T-helper 1 cell treated with Interleukin-12 subunit alpha and Interleukin-12 subunit beta and Interleukin-4 antibody, amounts not matched to agents 30 ng/mL and 1 ng/mL, for 36 hours (primary cell): ENCODE data around the gene NHERF2. TPM values are rescaled to one million over a fixed set of nuclear protein-coding genes. Genes with fewer than 3 reads are reported as not detected.
"Not testable (repeated sequence)": the region's sequence is repeated elsewhere in the genome, so short reads cannot be mapped to it uniquely, and the experiment has no call there.

Source experiments
- intact Hi-C: fragments of 100-400 bp; cut with micrococcal nuclease; formaldehyde crosslinking; loops from one replicate; pipeline ENCODE4 v1.15.1; 2024
- total RNA-seq: library from RNA; stranded (reverse); gene quantifications from 2 replicates; pipeline ENCODE4 v1.2.3, GENCODE V29; 2022

The NHERF2 gene
- total RNA-seq, 1 donor from 2014 or later = 2.4 TPM

DNA sequence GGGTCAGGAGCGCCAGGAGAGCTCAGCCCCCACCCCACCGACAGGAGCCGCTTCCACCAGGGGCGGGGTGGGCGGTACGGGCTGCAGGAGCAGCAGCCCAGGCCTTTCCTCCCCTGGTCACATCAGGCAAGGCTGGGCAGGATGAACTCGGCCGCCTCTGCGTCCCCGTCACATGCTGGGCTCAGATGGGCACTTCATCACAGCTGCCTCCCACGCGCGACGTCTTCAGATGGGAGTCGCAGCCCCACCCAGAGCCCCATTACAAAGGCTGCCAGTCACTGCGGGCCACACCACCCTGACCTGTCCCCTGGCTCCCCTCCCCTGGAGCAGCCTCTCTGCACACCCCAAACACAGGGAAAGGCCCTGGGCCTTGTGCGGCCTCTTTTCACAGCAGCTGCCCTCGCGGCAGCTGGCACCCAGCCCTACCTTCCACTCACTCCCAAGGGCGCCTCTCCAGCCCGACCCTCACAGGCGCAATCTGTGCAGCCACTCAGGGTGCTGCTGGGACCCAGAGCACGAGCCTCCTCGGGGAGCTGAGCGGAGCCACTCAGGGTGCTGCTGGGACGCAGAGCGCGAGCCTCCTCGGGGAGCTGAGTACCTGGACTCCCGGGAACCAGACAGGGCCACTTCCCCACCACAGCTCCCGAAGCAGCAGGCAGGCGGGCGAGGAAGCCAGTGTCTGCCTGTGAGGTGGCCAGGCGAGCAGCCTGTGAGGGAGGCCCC is 21.7 kb upstream of the NHERF2 start:
- intact Hi-C loops = loop anchor here (5.0 kb wide), 1 partner anchor 143 kb away; no protein-coding TSS in a partner anchor

DNA sequence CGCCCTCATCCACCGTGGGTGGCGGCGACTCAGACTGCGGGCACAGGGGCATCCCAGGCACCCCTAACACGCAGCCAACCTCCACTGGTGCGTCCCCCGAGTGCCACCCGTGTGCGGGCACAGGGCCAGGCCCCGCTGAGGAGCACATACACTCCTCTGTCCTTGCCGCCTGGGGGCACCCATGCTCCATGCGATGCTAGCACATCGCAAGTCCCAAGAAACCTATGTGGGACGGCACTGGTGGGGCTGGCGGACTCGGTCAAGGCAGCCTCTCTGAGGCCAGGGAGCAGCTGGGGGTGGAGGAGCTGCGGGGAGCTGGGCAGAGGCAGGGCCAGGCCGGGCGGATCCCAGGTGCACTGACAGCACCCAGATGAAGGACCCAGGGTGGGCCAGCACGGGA is 21.1 kb upstream of the NHERF2 start:
- intact Hi-C loops = loop anchor here (5.0 kb wide), 1 partner anchor 143 kb away; no protein-coding TSS in a partner anchor

DNA sequence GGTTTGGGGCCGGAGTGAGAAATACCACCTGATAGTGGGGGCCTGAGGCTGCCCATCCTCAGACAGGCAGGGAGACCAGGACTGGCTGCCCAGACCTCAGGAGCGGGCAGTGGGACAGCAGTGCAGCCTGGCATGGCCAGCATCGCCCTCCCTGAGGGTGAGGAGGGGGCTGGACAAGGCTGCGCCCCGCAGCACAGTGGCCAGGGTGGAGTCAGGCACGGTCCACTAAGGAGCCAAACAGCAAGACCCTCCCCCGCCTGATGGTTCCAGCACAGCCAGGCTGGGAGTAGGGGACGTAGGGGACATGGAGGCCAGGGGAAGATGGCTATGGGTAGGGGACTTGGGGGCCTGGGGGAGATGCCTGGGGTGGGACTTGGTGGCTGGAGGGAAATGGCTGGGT is 20.4 kb upstream of the NHERF2 start:
- intact Hi-C loops = loop anchor here (5.0 kb wide), 1 partner anchor 144 kb away; no protein-coding TSS in a partner anchor

DNA sequence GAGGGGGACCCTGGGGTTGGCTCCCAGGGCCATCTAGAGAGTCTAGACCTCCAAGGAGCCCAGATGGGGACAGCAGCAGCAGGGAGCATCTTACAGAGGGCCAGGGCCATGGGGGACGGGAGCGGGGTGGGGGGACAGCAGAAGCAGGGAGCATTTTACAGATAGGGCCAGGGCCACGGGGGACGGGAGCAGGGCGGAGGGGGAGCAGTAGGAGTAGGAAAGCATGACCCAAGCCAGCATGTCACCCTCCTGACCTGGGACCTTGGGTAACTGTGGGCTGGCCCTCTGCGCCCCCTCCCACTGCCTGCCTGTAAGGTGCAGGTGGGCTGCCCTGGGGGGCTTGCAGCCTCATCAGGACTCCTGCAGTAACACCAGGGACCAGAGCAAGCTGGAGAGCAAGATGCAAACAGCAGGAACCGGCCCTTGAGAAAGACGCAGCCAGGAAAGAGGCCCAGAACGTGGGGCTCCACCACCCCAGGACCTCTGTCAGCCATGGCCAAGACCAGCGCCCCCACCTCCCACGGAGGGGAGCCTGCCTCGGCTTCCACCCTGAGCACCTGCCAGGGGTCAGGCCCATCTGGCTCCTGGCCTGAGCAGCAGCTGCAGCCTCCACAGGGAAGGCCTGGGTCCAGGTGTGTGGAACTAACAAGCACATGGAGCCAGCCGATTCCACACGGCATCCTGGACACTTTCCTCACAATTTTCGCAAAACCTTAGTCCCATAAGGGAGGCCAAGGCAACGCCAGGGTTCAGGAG is 19.4 kb upstream of the NHERF2 start:
- intact Hi-C loops = loop anchor here (5.0 kb wide), 1 partner anchor 145 kb away; no protein-coding TSS in a partner anchor

DNA sequence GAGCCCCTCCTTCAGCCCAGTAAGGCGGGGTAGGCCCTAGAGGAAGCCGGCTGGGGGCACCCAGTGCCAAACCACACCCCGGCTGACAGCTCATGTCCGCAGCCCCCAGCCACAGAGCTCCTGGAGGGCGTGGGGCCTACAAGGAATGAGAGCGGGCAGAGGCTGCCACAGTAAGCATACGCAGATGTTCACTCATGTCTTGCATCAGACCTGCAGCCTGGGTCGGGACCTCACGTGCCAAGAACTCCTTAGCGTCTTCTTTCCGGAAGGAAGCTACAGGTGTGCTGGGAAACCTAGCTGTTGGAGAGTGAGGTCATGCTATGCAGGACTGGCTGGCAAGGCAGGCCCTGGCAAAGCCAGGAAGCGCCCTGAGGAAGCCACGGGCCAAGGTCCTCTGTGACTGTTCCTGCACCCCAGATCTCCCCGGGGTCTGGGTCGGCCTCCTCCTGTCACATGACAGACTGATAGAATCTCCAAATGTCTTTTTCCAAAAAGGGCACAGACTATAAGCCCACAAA is 18.6 kb upstream of the NHERF2 start:
- intact Hi-C loops = loop anchor here (2.0 to 5.0 kb wide), 4 partner anchors 23 to 215 kb away; partner anchors contain the start of genes E4F1, GFER and RPS2

DNA sequence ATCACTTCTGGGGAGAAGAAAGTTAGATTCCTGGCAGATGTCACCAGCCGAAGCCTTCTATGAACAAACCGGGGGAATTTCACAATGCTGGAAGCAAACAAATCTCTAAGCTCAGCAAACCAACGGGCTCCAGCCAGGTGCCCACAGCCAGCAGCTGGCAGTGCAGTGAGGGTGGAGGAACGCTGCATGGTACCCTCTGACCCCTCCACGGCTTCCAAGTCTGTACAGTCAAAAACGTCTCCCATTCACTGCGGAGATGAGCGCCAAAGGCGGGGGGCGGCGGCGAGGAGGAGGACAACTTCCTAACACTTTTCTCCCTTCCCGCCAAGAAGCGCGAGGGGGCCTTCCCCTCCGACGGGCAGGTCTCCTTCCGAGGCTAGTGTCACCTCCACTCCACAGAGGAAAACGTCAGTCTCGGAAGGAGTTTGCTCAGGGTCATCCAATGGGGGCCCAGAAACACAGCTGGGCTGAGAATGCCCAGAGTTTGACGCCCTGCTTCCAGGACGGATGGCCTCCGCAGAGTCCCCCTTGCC is 18.0 kb upstream of the NHERF2 start:
- intact Hi-C loops = loop anchor here (1.0 to 5.0 kb wide), 7 partner anchors 15 to 214 kb away; partner anchors contain the start of genes E4F1, GFER, NTHL1 and RPS2

DNA sequence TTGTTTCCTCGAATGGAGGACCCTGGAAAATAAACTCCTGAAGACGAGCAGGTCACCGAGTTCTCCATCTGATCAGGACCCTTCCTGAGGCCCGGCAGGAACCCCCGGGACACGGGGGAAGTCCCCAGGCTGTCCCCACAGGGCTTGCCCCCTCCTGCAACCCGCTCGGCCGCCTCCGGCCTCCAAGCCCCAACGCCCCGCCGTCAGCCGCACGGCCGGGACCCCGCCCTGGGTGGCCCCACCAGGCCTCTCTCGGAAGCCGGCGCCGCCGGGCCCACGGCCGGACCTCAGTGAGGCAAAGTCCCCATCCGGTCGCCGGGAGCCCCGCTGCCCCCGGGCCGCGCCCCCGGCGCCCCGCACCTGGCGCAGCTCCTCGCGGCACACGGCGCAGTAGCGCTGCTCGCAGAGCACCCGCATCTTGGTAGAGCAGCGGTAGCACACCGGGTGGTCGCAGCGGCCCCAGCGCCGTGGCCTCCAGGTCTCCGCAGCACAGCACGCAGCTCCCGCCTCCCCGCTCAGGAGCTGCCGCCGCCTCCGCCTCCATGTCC is 17.5 kb upstream of the NHERF2 start:
- intact Hi-C loops = loop anchor here (1.0 to 5.0 kb wide), 7 partner anchors 14 to 214 kb away; partner anchors contain the start of genes E4F1, GFER, NTHL1 and RPS2

DNA sequence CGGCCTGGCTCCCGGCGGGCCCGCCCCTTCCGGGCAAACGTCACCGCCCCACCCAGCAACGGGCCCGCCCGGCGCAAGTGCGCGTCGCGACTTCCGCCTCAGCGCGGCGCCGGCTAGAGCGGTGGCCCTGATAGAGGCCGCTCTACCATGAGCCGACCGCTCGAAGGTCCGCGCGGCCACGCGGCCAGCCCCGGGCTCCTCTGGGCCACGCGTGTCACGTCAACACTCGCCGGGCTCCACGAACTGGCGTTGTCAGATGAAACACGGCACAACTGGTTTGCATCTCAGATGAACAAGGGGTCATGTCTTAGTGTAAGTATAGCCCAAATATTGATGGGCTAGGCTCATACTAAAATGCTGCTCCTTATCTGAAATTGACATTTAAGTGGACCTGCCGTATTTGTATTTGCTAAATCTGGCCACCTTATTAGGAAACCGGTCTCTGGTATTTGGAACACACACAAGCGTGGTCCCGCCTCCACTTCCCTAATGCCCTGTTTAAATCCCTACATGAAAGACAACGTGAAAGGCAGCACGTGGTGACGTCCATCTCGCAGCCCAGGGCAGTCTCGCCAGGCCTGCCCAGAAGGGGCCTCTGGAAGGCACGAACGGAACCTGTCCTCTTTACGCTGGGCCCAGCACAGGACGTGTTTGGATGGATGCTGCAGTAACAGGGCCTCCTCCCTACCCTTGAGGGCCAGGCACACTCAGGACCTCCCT is 16.8 kb upstream of the NHERF2 start, which contains the start of gene ZNF598:
Gene ZNF598 (minus strand): TSS at position 31 of the 720 bp plus-strand sequence.
- intact Hi-C loops = loop anchor here (1.0 to 5.0 kb wide), 8 partner anchors 13 to 213 kb away; partner anchors contain the start of genes E4F1, GFER, NTHL1 and RPS2

DNA sequence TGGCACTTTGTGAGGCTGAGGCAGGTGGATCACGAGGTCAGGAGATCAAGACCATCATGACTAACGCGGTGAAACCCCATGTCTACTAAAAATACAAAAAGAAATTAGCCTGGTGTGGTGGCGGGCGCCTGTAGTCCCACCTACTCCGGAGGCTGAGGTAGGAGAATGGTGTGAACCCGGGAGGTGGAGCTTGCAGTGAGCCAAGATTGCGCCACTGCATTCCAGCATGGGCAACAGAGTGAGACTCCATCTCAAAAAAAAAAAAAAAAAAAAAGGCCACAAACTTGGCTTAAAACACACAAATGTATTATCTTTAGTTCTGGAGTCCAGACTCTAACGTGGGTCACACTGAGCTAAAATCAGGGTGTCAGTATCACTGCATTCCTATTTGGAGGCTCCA is 15.0 kb upstream of the NHERF2 start:
- intact Hi-C loops = not testable (repeated sequence)

DNA sequence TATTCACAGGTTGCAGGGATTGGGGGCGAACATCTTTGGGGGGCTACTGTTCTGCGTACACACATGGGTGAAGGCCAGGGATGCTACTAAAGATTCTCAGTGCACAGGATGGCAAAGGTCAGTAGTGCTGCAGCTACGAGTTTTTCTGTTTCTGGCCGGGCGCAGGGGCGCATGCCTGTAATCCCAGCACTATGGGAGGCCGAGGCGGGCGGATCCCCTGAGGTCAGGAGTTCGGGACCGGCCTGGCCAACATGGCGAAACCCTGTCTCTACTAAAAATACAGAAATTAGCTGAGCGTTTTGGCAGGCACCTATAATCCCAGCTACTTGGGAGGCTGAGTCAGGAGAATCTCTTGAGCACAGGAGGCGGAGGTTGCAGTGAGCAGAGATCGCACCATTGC is 13.2 kb upstream of the NHERF2 start:
- intact Hi-C loops = no loop called here

DNA sequence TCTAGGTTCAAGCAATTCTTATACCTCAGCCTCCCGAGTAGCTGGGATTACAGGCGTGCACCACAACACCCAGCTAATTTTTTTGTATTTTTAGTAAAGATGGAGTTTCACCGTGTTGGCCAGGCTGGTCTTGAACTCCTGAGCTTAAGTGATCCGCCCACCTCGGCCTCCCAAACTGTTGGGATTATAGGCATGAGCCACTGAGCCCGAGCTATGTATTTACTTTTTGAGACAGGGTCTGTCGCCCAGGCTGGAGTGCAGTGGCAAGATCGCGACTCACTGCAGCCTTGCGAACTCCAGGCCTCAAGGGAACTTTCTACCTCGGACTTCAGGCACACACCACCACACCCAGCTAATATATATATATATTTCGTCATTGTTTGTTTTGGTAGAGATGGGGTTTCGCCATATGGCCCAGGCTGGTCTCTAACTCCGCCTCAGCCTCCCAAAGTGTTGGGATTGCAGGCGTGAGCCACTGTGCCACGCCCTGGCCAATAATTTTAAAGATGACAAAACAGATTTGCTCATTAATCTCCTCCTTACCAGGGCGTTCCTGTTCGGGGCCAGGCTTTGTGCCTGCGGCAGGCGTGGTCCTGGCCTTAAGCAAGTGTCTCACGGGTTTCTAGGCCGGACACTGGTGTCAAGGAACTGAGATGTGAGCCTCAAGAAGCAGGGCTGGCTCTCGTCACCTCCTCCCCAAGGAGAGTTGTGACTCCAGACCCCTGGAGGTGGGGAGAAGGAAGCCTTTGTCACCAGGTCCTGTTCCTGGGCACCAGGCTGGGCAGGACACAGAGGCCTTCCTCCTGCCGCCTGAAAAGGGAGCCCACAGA is 11.4 kb upstream of the NHERF2 start:
- intact Hi-C loops = no loop called here

DNA sequence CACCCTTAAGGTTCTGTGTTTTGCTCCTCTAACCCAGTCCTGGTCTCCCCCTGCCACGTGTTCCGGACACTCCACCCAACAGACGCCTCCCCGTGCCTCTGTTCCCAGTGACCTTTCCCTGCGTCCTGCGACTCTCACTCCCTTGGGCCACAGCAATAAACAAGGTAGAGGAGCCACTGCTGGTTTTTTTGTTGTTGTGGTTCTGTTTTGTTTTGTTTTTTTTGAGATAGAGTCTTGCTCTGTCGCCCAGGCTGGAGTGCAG is 10.8 kb upstream of the NHERF2 start:
- intact Hi-C loops = no loop called here

DNA sequence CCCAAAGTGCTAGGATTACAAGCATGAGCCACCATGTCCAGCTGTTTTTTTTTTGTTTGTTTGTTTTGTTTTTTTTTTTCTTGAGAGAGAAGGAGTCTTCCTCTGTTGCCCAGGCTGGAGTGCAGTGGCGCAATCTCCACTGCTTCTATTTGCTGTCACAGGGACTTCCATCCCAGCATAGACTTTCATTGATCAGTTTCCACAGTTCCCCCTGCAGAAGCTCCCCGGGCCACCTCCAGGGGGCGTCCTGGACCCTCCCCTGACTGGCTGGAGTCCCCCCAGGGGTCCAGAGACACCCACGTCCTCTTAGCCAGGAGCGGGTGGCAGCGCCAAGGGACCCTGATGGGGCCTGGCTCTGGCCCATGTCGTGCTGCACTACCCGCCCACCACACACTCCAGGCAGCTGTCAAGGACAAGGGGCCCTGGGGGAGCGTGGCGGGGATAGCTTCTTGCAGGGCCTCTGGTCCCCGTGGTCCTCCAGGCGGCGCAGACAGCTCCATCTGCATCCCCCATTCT is 10.2 kb upstream of the NHERF2 start:
- intact Hi-C loops = no loop called here

DNA sequence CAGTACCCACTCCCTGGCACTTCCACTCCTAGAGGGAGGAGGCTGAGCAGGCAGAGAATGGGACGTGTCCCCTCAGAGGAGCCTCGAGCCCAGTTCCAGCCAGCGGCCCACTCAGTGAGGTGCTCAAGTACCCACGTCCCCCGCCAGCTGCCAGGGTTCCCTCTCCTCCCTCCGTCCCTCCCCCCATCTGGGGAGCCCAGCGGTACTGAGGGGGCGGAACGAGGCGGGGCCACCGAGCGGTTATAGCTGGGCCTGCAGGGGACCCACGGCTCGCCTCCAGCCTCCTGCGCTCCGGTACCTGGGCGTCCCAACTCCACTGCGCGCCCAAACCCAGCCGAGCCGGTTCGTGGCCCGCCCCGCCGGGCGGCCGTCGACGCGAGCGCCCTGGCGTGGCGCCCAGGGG is 7.2 kb upstream of the NHERF2 start, which contains the start of gene NPW:
Gene NPW (plus strand): TSS at position 268 of the 403 bp plus-strand sequence.
- intact Hi-C loops = no loop called here

DNA sequence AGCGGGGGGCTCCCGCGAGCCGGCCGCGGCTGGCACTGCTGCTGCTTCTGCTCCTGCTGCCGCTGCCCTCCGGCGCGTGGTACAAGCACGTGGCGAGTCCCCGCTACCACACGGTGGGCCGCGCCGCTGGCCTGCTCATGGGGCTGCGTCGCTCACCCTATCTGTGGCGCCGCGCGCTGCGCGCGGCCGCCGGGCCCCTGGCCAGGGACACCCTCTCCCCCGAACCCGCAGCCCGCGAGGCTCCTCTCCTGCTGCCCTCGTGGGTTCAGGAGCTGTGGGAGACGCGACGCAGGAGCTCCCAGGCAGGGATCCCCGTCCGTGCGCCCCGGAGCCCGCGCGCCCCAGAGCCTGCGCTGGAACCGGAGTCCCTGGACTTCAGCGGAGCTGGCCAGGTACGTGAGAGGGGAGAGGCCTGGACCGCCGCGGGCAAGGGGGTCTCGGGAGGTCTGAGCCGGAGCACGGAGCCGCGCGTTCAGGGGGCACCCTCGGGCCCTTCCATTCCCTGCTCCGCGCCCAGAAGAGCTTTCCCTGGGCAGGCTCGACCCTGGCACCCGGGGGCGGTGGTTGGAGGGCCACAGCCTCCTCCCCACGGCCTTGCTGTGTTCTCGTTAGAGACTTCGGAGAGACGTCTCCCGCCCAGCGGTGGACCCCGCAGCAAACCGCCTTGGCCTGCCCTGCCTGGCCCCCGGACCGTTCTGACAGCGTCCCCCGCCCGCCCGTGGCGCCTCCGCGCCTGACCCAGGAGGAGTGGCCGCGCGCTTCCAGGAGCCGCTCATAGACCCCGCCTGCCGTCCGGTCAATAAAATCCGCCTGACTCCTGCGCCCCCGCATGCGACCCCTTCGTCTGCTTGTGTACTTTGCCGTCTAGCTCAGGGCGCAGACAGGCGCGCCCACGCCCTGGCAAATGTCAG is 6.5 kb upstream of the NHERF2 start:
- intact Hi-C loops = loop anchor here (5.0 to 10.0 kb wide), 2 partner anchors 232 to 405 kb away; partner anchors contain the start of genes CCNF and ECI1

DNA sequence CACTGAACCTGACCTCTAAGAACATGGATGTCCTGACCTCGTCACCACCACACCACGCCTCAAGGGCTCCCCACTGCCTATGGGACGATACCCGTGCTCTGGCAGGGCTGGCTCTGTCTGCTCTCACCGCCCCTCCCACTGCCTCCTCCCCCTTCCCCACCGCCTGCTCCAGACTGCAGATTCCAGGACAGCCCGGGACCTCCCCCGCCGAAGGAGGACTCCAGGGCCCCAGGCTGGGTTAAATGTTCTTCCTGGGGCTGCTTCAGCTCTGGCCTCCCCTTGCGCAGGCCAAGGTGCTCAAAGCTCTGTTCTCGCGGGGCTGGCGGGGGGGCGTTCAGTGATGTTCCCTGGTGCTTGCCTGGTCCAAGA is 4.0 kb upstream of the NHERF2 start:
- intact Hi-C loops = loop anchor here (1.0 to 10.0 kb wide), 8 partner anchors 13 to 402 kb away; partner anchors contain the start of genes CCNF, ECI1, NTHL1 and TRAF7

DNA sequence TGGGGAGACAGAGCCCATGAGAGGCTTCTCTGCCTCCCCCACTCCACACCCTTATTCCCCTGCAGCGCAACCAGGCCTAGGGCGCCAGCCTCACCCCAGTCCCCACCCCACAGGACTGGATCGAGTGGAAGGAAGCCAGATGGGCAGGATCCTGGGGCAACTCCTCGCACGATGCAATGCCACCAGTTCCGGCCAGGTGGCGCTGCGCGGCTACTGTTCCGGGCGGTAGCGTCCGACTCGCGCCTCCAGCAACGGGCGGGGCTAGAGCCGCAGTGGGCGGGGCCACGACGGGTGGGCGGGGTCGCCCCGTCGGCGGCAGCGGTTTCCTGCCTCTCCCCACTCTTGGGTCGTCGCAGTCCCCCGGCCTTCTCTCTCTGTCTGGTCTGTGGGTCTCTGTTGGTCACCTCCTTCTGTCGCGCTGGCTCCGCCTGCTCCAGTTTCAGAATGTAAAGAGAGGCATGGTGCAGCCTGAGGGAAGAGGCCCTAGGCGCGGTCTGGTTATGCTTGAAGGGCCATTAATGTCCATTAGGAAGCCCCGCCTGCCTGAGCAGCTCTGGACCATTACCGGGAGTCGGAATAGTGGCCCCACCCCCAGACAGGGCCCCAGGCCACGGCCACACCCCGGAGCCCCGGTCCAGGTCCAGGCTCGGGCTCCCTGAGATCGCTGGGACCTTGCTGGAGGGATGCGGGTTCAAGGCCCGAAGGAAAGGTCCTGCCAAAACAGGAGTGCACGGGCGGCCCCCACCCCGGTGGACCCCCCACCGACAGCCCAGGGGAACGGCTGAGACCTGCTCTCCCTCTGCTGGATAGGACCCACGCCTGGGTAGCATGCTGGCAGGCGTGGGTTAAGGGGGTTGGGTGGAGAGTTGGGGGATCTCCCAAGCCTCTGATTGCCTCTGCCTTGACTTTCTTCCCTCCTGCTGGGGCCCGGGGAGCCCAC is 3.3 kb upstream of the NHERF2 start:
- intact Hi-C loops = loop anchor here (1.0 to 10.0 kb wide), 8 partner anchors 14 to 401 kb away; partner anchors contain the start of genes CCNF, ECI1, NTHL1 and TRAF7
